K562 (cell line): ENCODE data around the gene RBBP4. TPM values are rescaled to one million over a fixed set of nuclear protein-coding genes. Genes with fewer than 3 reads are reported as not detected.

ENCODE experiments used
- ARID2 ChIP-seq: fragments of 450-650 bp; IDR thresholded peaks from 2 replicates; pipeline ENCODE4 v1.6.1; 2017; ENCODE audit warnings: antibody characterized with exemption, mild to moderate bottlenecking
- ATF7 ChIP-seq: fragments of 450-650 bp; IDR thresholded peaks from 2 replicates; pipeline ENCODE4 v1.7.1; 2014; ENCODE audit warnings: mild to moderate bottlenecking, moderate library complexity
- CBX8 ChIP-seq: fragments of 200-600 bp; sonication (generic); IDR thresholded peaks from 2 replicates; pipeline ENCODE4 v1.6.1; 2012; ENCODE audit warnings: borderline replicate concordance, mixed run types, low read depth, mild to moderate bottlenecking, moderate library complexity, mixed read lengths, low read length, control low read depth, inconsistent platforms; ENCODE audit not compliant: poor library complexity, severe bottlenecking; ENCODE audit errors: extremely low read depth
- CXXC5 ChIP-seq: fragments of 250-450 bp; sonication (Bioruptor Pico); IDR thresholded peaks from 2 replicates; pipeline ENCODE4 v1.8.0; 2022; ENCODE audit warnings: inconsistent platforms, mild to moderate bottlenecking, moderate library complexity
- DDX20 ChIP-seq: fragments of 450-650 bp; IDR thresholded peaks from 2 replicates; pipeline ENCODE4 v1.6.1; 2016; ENCODE audit warnings: missing genetic modification characterization, low read depth, mild to moderate bottlenecking, missing compliant biosample characterization, moderate library complexity
- ELF1 ChIP-seq: fragments of 200-800 bp; sonication (Bioruptor generic); IDR thresholded peaks from 2 replicates; pipeline ENCODE4 v1.6.1; 2016; ENCODE audit warnings: missing genetic modification characterization, missing compliant biosample characterization
- EP300 ChIP-seq: IDR thresholded peaks from 2 replicates; pipeline ENCODE4 v1.6.1; 2012; ENCODE audit warnings: low read length, improper control_type of control experiment
- ETV5 ChIP-seq: sonication (generic); formaldehyde crosslinking; IDR thresholded peaks from 2 replicates; pipeline ENCODE4 v1.4.0; 2020; ENCODE audit warnings: low read depth, mild to moderate bottlenecking, missing genetic modification reagents
- GABPB2 ChIP-seq: fragments of 250-450 bp; sonication (Bioruptor Pico); conservative IDR thresholded peaks from 2 replicates; pipeline ENCODE4 v1.5.1; 2021; ENCODE audit warnings: mild to moderate bottlenecking
- GTF2E2 ChIP-seq: fragments of 200-800 bp; sonication (Bioruptor generic); IDR thresholded peaks from 2 replicates; pipeline ENCODE4 v1.6.1; 2016; ENCODE audit warnings: missing genetic modification characterization, missing compliant biosample characterization
- KLF10 ChIP-seq: fragments of 250-450 bp; sonication (Bioruptor Pico); IDR thresholded peaks from 2 replicates; pipeline ENCODE4 v1.6.1; 2021; ENCODE audit warnings: matching md5 sums
- L3MBTL2 ChIP-seq: fragments of 450-650 bp; IDR thresholded peaks from 2 replicates; pipeline ENCODE4 v1.6.1; 2016; ENCODE audit warnings: mild to moderate bottlenecking, moderate library complexity
- PTBP1 ChIP-seq: fragments of 200-400 bp; formaldehyde crosslinking; IDR thresholded peaks from 2 replicates; pipeline ENCODE4 v1.6.1; 2017; ENCODE audit warnings: low read depth, low read length
- RBBP5 ChIP-seq: fragments of 200-600 bp; sonication (generic); IDR thresholded peaks from 2 replicates; pipeline ENCODE4 v1.6.1; 2012; ENCODE audit warnings: borderline replicate concordance, mild to moderate bottlenecking, low read length, control low read depth, inconsistent platforms; ENCODE audit not compliant: insufficient read depth, poor library complexity, severe bottlenecking
- RBFOX2 ChIP-seq: fragments of 200-400 bp; formaldehyde crosslinking; IDR thresholded peaks from 2 replicates; pipeline ENCODE4 v1.6.1; 2017; ENCODE audit warnings: low read depth, mild to moderate bottlenecking, low read length, moderate library complexity
- SMARCB1 ChIP-seq: IDR thresholded peaks from 2 replicates; pipeline ENCODE4 v1.6.1; 2011; ENCODE audit warnings: improper control_type of control experiment, low read depth; ENCODE audit not compliant: insufficient read length
- TAF1 ChIP-seq: IDR thresholded peaks from 2 replicates; pipeline ENCODE4 v1.6.1; 2011; ENCODE audit warnings: mild to moderate bottlenecking, low read length, moderate library complexity; ENCODE audit not compliant: insufficient read depth, control insufficient read depth, severe bottlenecking; ENCODE audit errors: extremely low read depth
- TEAD4 ChIP-seq, 2 experiments: sonication (generic) in 1 of 2; formaldehyde crosslinking in 1 of 2; IDR thresholded peaks; 2 replicates each; pipeline versions ENCODE4 v1.6.1 to v1.8.0; 2012 to 2022; ENCODE audit warnings: borderline replicate concordance in 1 of 2, inconsistent platforms in 1 of 2, low read length in 1 of 2, mild to moderate bottlenecking in 1 of 2, missing genetic modification reagents in 1 of 2
- TFAP4 ChIP-seq: sonication (generic); formaldehyde crosslinking; IDR thresholded peaks from 2 replicates; pipeline ENCODE4 v1.8.0; 2022; ENCODE audit warnings: missing genetic modification reagents, mild to moderate bottlenecking, moderate library complexity, borderline replicate concordance
- ZBTB49 ChIP-seq: sonication (generic); formaldehyde crosslinking; IDR thresholded peaks from 2 replicates; pipeline ENCODE4 v1.8.0; 2022; ENCODE audit warnings: missing genetic modification reagents, mild to moderate bottlenecking, borderline replicate concordance
- ZKSCAN3 ChIP-seq: fragments of 250-450 bp; sonication (Bioruptor Pico); IDR thresholded peaks from 2 replicates; pipeline ENCODE4 v1.4.0; 2020
- ZNF134 ChIP-seq: fragments of 250-450 bp; sonication (Bioruptor Pico); conservative IDR thresholded peaks from 2 replicates; pipeline ENCODE4 v1.4.0; 2020
- ZNF212 ChIP-seq: fragments of 450-650 bp; formaldehyde crosslinking; IDR thresholded peaks from 2 replicates; pipeline ENCODE4 v1.4.0; 2020; ENCODE audit warnings: mild to moderate bottlenecking
- ZNF316 ChIP-seq: fragments of 450-650 bp; IDR thresholded peaks from 2 replicates; pipeline ENCODE4 v1.6.1; 2016
- polyA plus RNA-seq, 8 experiments: library from polyadenylated mRNA; depleted of rRNA in 4 of 8; stranded (reverse) in 5 of 8; unstranded in 3 of 8; fragments of >200 nt; fragmentation: Nextera tagmentation in 2 of 8; fragmentation: Illumina TruSeq in 1 of 8; extraction: Ambion mirVana in 2 of 8; extraction: Trizol in 1 of 8; gene quantifications; 2 replicates each; pipeline versions ENCODE4 v1.2.1 to v1.2.3, GENCODE V29; 2011 to 2014; ENCODE audit warnings: inconsistent platforms in 1 of 8, missing spikeins in 1 of 8
- total RNA-seq, 7 experiments: library from RNA; depleted of rRNA in 6 of 7; stranded (reverse); fragments of >200 nt in 6 of 7; fragmentation: Illumina TruSeq in 2 of 7; extraction: Trizol in 2 of 7; gene quantifications; 2 replicates each; pipeline versions ENCODE4 v1.2.1 to v1.2.3, GENCODE V29; 2011 to 2021; ENCODE audit warnings: low replicate concordance in 1 of 7

Gene RBBP4
- total and polyA plus RNA-seq, 9 of the 15 experiments (the other 6 are each of a cell fraction or from before 2014, with no cell fraction given) = 185 to 409 (median 259) TPM

- TF ChIP-seq TEAD4 (IDR thresholded peaks at IDR 0.05; ENCODE audit: low read length) (peak; percentile 49; the same call in 1 of the 2 replicates), TEAD4 (CRISPR knock-in tag; IDR thresholded peaks at IDR 0.05; ENCODE audit: borderline replicate concordance) (no peak), KLF10 (CRISPR knock-in tag) (no peak), GABPB2 (no peak), ATF7 (0 out of 2 replicates have a peak, but pooled peaks have one; percentile 18), SMARCB1 (no peak), L3MBTL2 (peak; percentile 28), TAF1 (peak; percentile 28), ZBTB49 (CRISPR knock-in tag) (no peak), ZNF212 (no peak), CXXC5 (peak; percentile 66), ARID2 (no peak), ZKSCAN3 (CRISPR knock-in tag) (no peak), DDX20 (no peak), GTF2E2 (tag) (peak; percentile 41; the same call in 1 of the 2 replicates), RBBP5 (peak; percentile 25), CBX8 (no peak), TFAP4 (peak; percentile 79), ZNF316 (peak; percentile 27; the same call in 1 of the 2 replicates), PTBP1 (no peak), ELF1 (tag) (peak; percentile 86), ETV5 (CRISPR knock-in tag) (peak; percentile 12; the same call in 1 of the 2 replicates), ZNF134 (CRISPR knock-in tag) (no peak), EP300 (no peak), RBFOX2 (peak; percentile 54)
Observed at GRCh38 chr1:32695098-32695904, 44.3 kb downstream of the RBBP4 start (continued).
